ENCODE results near the gene CSDE1. TPM values are rescaled to one million over a fixed set of nuclear protein-coding genes. Genes with fewer than 3 reads are reported as not detected.
A peak's percentile ranks its signal among the peaks of the same experiment; 100 is the strongest.

CSDE1 gene
- total RNA-seq, 1 experiment from 2014 or later: 403 TPM

DNA sequence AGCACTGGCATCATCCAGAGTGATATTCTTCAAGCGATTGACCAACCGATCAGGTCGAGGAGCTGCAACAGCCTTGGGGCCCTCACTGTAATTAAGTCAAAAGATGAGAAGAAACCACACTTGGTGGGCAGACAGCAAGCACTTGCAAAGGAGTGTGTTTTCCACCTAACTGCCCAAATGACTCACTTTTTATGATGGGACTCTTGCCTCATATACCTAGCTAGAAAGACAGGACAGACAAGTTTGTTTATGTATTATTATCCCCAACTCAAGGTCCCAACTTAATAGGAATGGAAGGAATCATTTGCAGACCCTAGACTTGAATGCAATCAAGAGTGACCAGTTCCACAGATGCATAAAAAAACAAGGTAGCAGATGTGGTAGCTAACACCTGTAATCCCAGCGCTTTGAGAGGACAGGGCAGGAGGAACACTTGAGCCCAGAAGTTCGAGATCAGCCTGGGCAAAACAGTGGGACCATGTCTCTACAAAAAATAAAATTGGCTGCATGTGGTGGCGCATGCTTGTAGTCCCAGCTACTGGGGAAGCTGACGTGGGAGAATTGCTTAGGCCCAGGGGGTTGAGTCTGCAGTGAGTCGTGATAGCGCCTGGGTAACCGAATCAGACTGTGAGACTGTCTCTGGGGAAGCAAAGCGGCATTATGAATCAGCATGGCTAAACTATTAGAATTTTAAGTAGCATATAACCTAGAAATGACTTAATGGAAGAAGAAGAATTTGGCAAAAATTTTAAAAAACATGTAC is 38.9 kb downstream of the CSDE1 start:
- TF ChIP-seq, protein P1, sequence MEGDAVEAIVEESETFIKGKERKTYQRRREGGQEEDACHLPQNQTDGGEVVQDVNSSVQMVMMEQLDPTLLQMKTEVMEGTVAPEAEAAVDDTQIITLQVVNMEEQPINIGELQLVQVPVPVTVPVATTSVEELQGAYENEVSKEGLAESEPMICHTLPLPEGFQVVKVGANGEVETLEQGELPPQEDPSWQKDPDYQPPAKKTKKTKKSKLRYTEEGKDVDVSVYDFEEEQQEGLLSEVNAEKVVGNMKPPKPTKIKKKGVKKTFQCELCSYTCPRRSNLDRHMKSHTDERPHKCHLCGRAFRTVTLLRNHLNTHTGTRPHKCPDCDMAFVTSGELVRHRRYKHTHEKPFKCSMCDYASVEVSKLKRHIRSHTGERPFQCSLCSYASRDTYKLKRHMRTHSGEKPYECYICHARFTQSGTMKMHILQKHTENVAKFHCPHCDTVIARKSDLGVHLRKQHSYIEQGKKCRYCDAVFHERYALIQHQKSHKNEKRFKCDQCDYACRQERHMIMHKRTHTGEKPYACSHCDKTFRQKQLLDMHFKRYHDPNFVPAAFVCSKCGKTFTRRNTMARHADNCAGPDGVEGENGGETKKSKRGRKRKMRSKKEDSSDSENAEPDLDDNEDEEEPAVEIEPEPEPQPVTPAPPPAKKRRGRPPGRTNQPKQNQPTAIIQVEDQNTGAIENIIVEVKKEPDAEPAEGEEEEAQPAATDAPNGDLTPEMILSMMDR (IDR thresholded peaks at IDR 0.05; ENCODE audit: insufficient read depth in 1 of 2, low read depth in 1 of 2, low read length in 1 of 2, severe bottlenecking in 1 of 2, unreplicated experiment in 1 of 2): no peak
- CTCF ChIA-PET: no interaction called here
- no peak for DNase-seq

DNA sequence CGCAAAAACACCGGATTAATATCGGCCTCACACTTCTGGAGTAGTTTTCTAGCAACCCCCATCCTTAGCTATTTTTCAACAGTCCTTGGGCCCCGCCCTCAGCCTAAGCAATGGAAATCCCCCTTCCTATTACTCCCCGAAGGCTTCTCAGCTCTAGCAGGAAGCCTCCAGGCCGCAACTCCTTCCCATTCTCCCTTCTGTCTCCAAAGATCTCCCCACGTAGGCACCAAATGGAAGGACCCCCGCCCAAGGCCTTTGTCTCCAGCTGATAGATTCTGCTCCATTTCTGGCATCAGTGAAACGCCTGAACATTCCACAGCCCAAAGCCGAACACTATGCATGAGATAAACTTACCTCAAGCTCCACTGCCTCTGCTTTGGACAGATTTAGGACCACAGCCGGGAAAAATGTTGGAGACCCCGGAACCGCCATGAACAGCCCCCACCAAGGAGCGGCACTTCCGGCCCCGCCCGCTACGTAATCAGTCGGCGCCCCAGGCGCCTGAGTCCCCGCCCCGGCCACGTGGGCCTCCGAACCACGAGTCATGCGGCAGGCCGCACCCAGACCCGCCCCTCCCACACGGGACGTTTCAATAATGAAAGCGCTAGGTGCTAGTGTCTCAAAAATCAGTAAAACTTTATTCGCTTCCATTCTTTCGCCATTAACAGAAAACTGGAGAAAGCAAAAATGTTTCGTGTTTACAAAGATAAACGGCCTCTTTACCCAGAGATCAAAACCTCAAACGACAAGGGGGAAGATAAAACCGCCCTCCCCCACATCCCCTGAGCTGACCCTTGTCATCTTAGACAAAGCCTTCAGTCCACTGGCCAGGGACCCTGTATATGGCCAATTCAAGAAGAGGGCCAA is 41.2 kb downstream of the CSDE1 start, which contains the start of gene NRAS:
Gene NRAS (minus strand): TSS at position 468 of the 867 bp plus-strand sequence. CDS start 611 bp downstream, outside the sequence.
- no peaks in the 10 kb centered on the region for H3K9me3 ChIP-seq
- Mint-ChIP-seq H3K27ac (ENCODE audit: unreplicated experiment) (peak within 1 kb of the TSS; percentile 97), H3K4me3 (ENCODE audit: unreplicated experiment) (peak within 1 kb of the TSS; percentile 89), H3K9me3 (ENCODE audit: unreplicated experiment) (no peaks in the 10 kb centered on the region), H3K36me3 (ENCODE audit: insufficient read depth, unreplicated experiment) (peaks cover 60% of the 10 kb centered on the region), H3K4me1 (ENCODE audit: low read depth, unreplicated experiment) (no peaks in the 10 kb centered on the region), H3K27me3 (ENCODE audit: insufficient read depth, unreplicated experiment) (no peaks in the 10 kb centered on the region)
- TF ChIP-seq, protein P1 (IDR thresholded peaks at IDR 0.05; ENCODE audit: insufficient read depth in 1 of 2, low read depth in 1 of 2, low read length in 1 of 2, severe bottlenecking in 1 of 2, unreplicated experiment in 1 of 2): no peak
- no peaks in the 10 kb centered on the region for H3K27me3 ChIP-seq (replicated peaks; ENCODE audit: control insufficient read depth, insufficient read depth, low read length)
- H3K36me3 ChIP-seq (ENCODE audit: control insufficient read depth, insufficient read depth, low read length): no peaks in the 10 kb centered on the region
- intact Hi-C loops (cut with micrococcal nuclease; ENCODE audit: unreplicated experiment): loop anchor here (1.0 kb wide), 1 partner anchor 46 kb away; the partner anchor contains the start of gene DENND2C
- POLR2A ChIA-PET: interaction anchor here (1.0 kb wide), 1 partner anchor 64 kb away, joined by 3 read pairs; the partner anchor contains the start of gene SIKE1
- H3K4me1 ChIP-seq: peaks cover 4% of the 10 kb centered on the region; the same call in 1 of the 2 replicates
- CTCF ChIA-PET: no interaction called here
- H3K4me3 ChIP-seq (ENCODE audit: low read depth, low read length): peak within 1 kb of the TSS; percentile 55
- no TSS peak for BruUV-seq (replicated peaks)
- peak; percentile 86 to 91 for DNase-seq

More for the DNA sequence above, 38.9 kb downstream of the CSDE1 start:
- H3K4me3 ChIP-seq (ENCODE audit: low read depth, low read length): no peak overlapping the region
- no peaks in the 10 kb centered on the region for H3K27me3 Mint-ChIP-seq (ENCODE audit: insufficient read depth, unreplicated experiment)
- H3K36me3 Mint-ChIP-seq (ENCODE audit: insufficient read depth, unreplicated experiment): peaks cover 67% of the 10 kb centered on the region
- H3K4me3 Mint-ChIP-seq (ENCODE audit: unreplicated experiment): no peak overlapping the region
- intact Hi-C loops (cut with micrococcal nuclease; ENCODE audit: unreplicated experiment): no loop called here
- no peaks in the 10 kb centered on the region for H3K27me3 ChIP-seq (replicated peaks; ENCODE audit: control insufficient read depth, insufficient read depth, low read length)
- no TSS peak for BruUV-seq (replicated peaks)
- POLR2A ChIA-PET: no interaction called here
- H3K4me1 ChIP-seq: peaks cover 4% of the 10 kb centered on the region; the same call in 1 of the 2 replicates
- no peaks in the 10 kb centered on the region for H3K9me3 ChIP-seq
- no peaks in the 10 kb centered on the region for H3K4me1 Mint-ChIP-seq (ENCODE audit: low read depth, unreplicated experiment)
- no peaks in the 10 kb centered on the region for H3K36me3 ChIP-seq (ENCODE audit: control insufficient read depth, insufficient read depth, low read length)
- H3K27ac Mint-ChIP-seq (ENCODE audit: unreplicated experiment): peak overlapping the region; percentile 35
- H3K9me3 Mint-ChIP-seq (ENCODE audit: unreplicated experiment): no peaks in the 10 kb centered on the region

DNA sequence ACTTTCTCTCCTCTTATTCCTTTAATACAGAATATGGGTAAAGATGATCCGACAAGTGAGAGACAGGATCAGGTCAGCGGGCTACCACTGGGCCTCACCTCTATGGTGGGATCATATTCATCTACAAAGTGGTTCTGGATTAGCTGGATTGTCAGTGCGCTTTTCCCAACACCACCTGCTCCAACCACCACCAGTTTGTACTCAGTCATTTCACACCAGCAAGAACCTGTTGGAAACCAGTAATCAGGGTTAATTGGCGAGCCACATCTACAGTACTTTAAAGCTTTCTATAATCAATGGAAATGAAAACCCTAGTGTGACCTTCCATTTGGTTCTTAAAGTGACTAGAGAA is 41.9 kb downstream of the CSDE1 start:
- Mint-ChIP-seq H3K27me3 (ENCODE audit: insufficient read depth, unreplicated experiment) (no peaks in the 10 kb centered on the region), H3K27ac (ENCODE audit: unreplicated experiment) (peak overlapping the region; percentile 97), H3K4me1 (ENCODE audit: low read depth, unreplicated experiment) (no peaks in the 10 kb centered on the region), H3K9me3 (ENCODE audit: unreplicated experiment) (no peaks in the 10 kb centered on the region), H3K36me3 (ENCODE audit: insufficient read depth, unreplicated experiment) (peaks cover 54% of the 10 kb centered on the region), H3K4me3 (ENCODE audit: unreplicated experiment) (peak overlapping the region; percentile 89)
- Histone ChIP-seq H3K9me3 (no peaks in the 10 kb centered on the region), H3K4me1 (peaks cover 4% of the 10 kb centered on the region; the same call in 1 of the 2 replicates), H3K27me3 (replicated peaks; ENCODE audit: control insufficient read depth, insufficient read depth, low read length) (no peaks in the 10 kb centered on the region), H3K36me3 (ENCODE audit: control insufficient read depth, insufficient read depth, low read length) (no peaks in the 10 kb centered on the region), H3K4me3 (ENCODE audit: low read depth, low read length) (peak overlapping the region; percentile 55)
- BruUV-seq (replicated peaks): no TSS peak
- ChIA-PET POLR2A (interaction anchor here (1.0 kb wide), 1 partner anchor 65 kb away, joined by 3 read pairs; the partner anchor contains the start of gene SIKE1), CTCF (no interaction called here)
- DNase-seq: peak in 1 of 2 experiments; percentile 2
- TF ChIP-seq, protein P1 (IDR thresholded peaks at IDR 0.05; ENCODE audit: insufficient read depth in 1 of 2, low read depth in 1 of 2, low read length in 1 of 2, severe bottlenecking in 1 of 2, unreplicated experiment in 1 of 2): no peak
- intact Hi-C loops (cut with micrococcal nuclease; ENCODE audit: unreplicated experiment): loop anchor here (1.0 kb wide), 1 partner anchor 46 kb away; the partner anchor contains the start of gene DENND2C

Measured in Caco-2 (cell line).